Left hindlimb (tissue), 1 donor: Measurements from ENCODE around the gene ELOF1.
A peak's percentile ranks its signal among the peaks of the same experiment; 100 is the strongest.
"Not testable (repeated sequence)": the region's sequence is repeated elsewhere in the genome, so short reads cannot be mapped to it uniquely, and the experiment has no call there.

Source experiments
- DNase-seq: peaks from one replicate; pipeline ENCODE4 v3.0.0-alpha.2; 2018

The ELOF1 gene

GRCh38 chr19:11566164-11566563 is 7.1 kb upstream of the ELOF1 start:
- no peak for DNase-seq

- DNase-seq, result not testable (repeated sequence)
Observed at GRCh38 chr19:11565649-11565980, 6.6 kb upstream of the ELOF1 start.

- not testable (repeated sequence) for DNase-seq
Observed at GRCh38 chr19:11564082-11564807, 5.2 kb upstream of the ELOF1 start.

GRCh38 chr19:11563532-11563931 is 4.5 kb upstream of the ELOF1 start:
- DNase-seq, result no peak

- no peak for DNase-seq
Observed at GRCh38 chr19:11560404-11561051, 1.5 kb upstream of the ELOF1 start.

- no peak for DNase-seq
Observed at GRCh38 chr19:11556634-11557420, 2.2 kb downstream of the ELOF1 start.

- DNase-seq, result no peak
Observed at GRCh38 chr19:11555246-11555645, 3.8 kb downstream of the ELOF1 start.

- DNase-seq, result no peak
Observed at GRCh38 chr19:11554160-11554559, 4.9 kb downstream of the ELOF1 start.

- DNase-seq, result no peak
Observed at GRCh38 chr19:11552666-11553372, 6.2 kb downstream of the ELOF1 start.

- no peak for DNase-seq
Observed at GRCh38 chr19:11551603-11552235, 7.3 kb downstream of the ELOF1 start.

- no peak for DNase-seq
Observed at GRCh38 chr19:11550265-11550664, 8.8 kb downstream of the ELOF1 start.

- no peak for DNase-seq
Observed at GRCh38 chr19:11549386-11549953, 9.6 kb downstream of the ELOF1 start.

GRCh38 chr19:11547929-11548700 is 10.9 kb downstream of the ELOF1 start:
- DNase-seq, result no peak

GRCh38 chr19:11541238-11541637 is 17.8 kb downstream of the ELOF1 start:
- DNase-seq, result no peak

- DNase-seq, result no peak
Observed at GRCh38 chr19:11540645-11541044, 18.4 kb downstream of the ELOF1 start.

GRCh38 chr19:11539495-11540365 is 19.3 kb downstream of the ELOF1 start:
- no peak for DNase-seq

- peak; percentile 83 for DNase-seq
Observed at GRCh38 chr19:11538232-11539036, 20.6 kb downstream of the ELOF1 start, which contains the start of gene CNN1. Gene CNN1, plus strand, starts transcription at chr19:11538851. Its CDS starts 77 bp downstream, at chr19:11538928.

GRCh38 chr19:11535792-11536595 is 23.0 kb downstream of the ELOF1 start:
- peak; percentile 88 for DNase-seq

- no peak for DNase-seq
Observed at GRCh38 chr19:11534948-11535347, 24.1 kb downstream of the ELOF1 start.
